ENCODE data around the gene MEGF6. TPM values are rescaled to one million over a fixed set of nuclear protein-coding genes. Genes with fewer than 3 reads are reported as not detected.

MEGF6 gene
- total and polyA plus RNA-seq, 2 donors (not counting 3 experiments of a cell fraction or from before 2014, with no cell fraction given), result 22.5 to 63.7 TPM

GRCh38 chr1:3651026-3651929 is 40.0 kb upstream of the MEGF6 start:
- Histone ChIP-seq H3K4me3 (replicated peaks in 1 of 3; ENCODE audit: insufficient read depth in 1 of 3, low read depth in 1 of 3, low read length in 3 of 3) (no peak overlapping the region), H3K27me3 (ENCODE audit: control insufficient read depth in 2 of 2, insufficient read depth in 2 of 2, low read length in 2 of 2) (peaks cover 27 to 50% of the 10 kb centered on the region in 2 experiments), H4K20me1 (replicated peaks; ENCODE audit: control insufficient read depth, extremely low read depth, insufficient read depth, low read length) (no peaks in the 10 kb centered on the region), H3K79me2 (ENCODE audit: control insufficient read depth, insufficient read depth, low read length) (peaks cover 4% of the 10 kb centered on the region), H3K27ac (ENCODE audit: insufficient read depth, low read depth, low read length) (no peak overlapping the region), H2AFZ (ENCODE audit: low read depth, low read length) (no peak overlapping the region), H3K36me3 (ENCODE audit: control insufficient read depth in 2 of 2, extremely low read depth in 1 of 2, insufficient read depth in 2 of 2, low read length in 2 of 2) (peaks cover 0 to 8% of the 10 kb centered on the region in 2 experiments), H3K4me1 (ENCODE audit: control insufficient read depth, extremely low read depth, insufficient read depth, low read length) (peaks cover 8% of the 10 kb centered on the region), H3K9ac (replicated peaks; ENCODE audit: extremely low read depth, insufficient read depth, low read length) (no peak overlapping the region), H3K9me1 (replicated peaks; ENCODE audit: control insufficient read depth, extremely low read depth, insufficient read depth, low read length) (no peaks in the 10 kb centered on the region), H3K9me3 (replicated peaks; ENCODE audit: control insufficient read depth, insufficient read depth, low read length) (no peaks in the 10 kb centered on the region), H3K4me2 (ENCODE audit: insufficient read depth, low read length) (no peak overlapping the region)
- BruUV-seq (replicated peaks), result no TSS peak
- TF ChIP-seq POLR2AphosphoS5 (IDR thresholded peaks at IDR 0.05; ENCODE audit: insufficient read depth, low read depth, low read length), result no peak
- no peak for TF ChIP-seq POLR2A (IDR thresholded peaks at IDR 0.05; ENCODE audit: low read depth, low read length)
- no peak for TF ChIP-seq MAX (IDR thresholded peaks at IDR 0.05; ENCODE audit: insufficient read depth, insufficient read length)
- TF ChIP-seq FOS (IDR thresholded peaks at IDR 0.05; ENCODE audit: borderline replicate concordance, insufficient read depth, low read length), result no peak
- TF ChIP-seq EZH2 (IDR thresholded peaks at IDR 0.05; ENCODE audit: borderline replicate concordance, low read depth, low read length, severe bottlenecking), result peak; percentile 100
- no peak for TF ChIP-seq JUN (IDR thresholded peaks at IDR 0.05; ENCODE audit: borderline replicate concordance, insufficient read depth, insufficient read length, low read depth)
- TF ChIP-seq GATA2 (IDR thresholded peaks at IDR 0.05; ENCODE audit: insufficient read depth, insufficient read length, low read depth, low read length), result no peak
- no peak for TF ChIP-seq CTCF (IDR thresholded peaks at IDR 0.05; ENCODE audit: extremely low read depth in 1 of 2, insufficient read depth in 1 of 2, low read depth in 1 of 2, low read length in 2 of 2)
- FAIRE-seq, result no peak
- intact Hi-C loops (cut with micrococcal nuclease) (loop anchor here (2.0 kb wide), 1 partner anchor 62 kb away; no protein-coding TSS in a partner anchor), dilution Hi-C loops (cut with MboI; ENCODE audit: extremely low pct_ligation_motif_present, low sequenced_read_pairs) (no loop called here)
- ChIA-PET CTCF (no interaction called here), POLR2A (no interaction called here)
- no peak for DNase-seq (ENCODE audit: low read depth, low spot score)

All from endothelial cell of umbilical vein (primary cell).